GM11168 (cell line): ENCODE data around the gene HS3ST5.
"Not testable (repeated sequence)": the region's sequence is repeated elsewhere in the genome, so short reads cannot be mapped to it uniquely, and the experiment has no call there.

ENCODE experiments used
- in situ Hi-C: fragments of 300-500 bp; cut with MboI; formaldehyde crosslinking; loops from one replicate; pipeline ENCODE4 v1.12.0; 2022; ENCODE audit warnings: low sequenced_read_pairs; ENCODE audit not compliant: unreplicated experiment

Gene HS3ST5

GRCh38 chr6:114063956-114064355 is 278.9 kb downstream of the HS3ST5 start:
- in situ Hi-C loops: no loop called here

GRCh38 chr6:114062199-114062598 is 280.6 kb downstream of the HS3ST5 start:
- in situ Hi-C loops: no loop called here

GRCh38 chr6:114061741-114062140 is 281.1 kb downstream of the HS3ST5 start:
- in situ Hi-C loops: no loop called here

GRCh38 chr6:114061116-114061515 is 281.7 kb downstream of the HS3ST5 start:
- in situ Hi-C loops: no loop called here

GRCh38 chr6:114058435-114058834 is 284.4 kb downstream of the HS3ST5 start:
- in situ Hi-C loops: no loop called here

GRCh38 chr6:114055763-114056162 is 287.1 kb downstream of the HS3ST5 start:
- in situ Hi-C loops: no loop called here

GRCh38 chr6:114055349-114055748 is 287.5 kb downstream of the HS3ST5 start:
- in situ Hi-C loops: no loop called here

GRCh38 chr6:114053791-114054190 is 289.0 kb downstream of the HS3ST5 start:
- in situ Hi-C loops: no loop called here

GRCh38 chr6:114052141-114052540 is 290.7 kb downstream of the HS3ST5 start:
- in situ Hi-C loops: no loop called here

- in situ Hi-C loops: no loop called here
Measured at GRCh38 chr6:114051031-114051430, 291.8 kb downstream of the HS3ST5 start.

GRCh38 chr6:114049367-114049966 is 293.4 kb downstream of the HS3ST5 start:
- in situ Hi-C loops: no loop called here

- in situ Hi-C loops: not testable (repeated sequence)
Measured at GRCh38 chr6:114044566-114044965, 298.3 kb downstream of the HS3ST5 start.

GRCh38 chr6:114042267-114043016 is 300.4 kb downstream of the HS3ST5 start:
- in situ Hi-C loops: no loop called here

- in situ Hi-C loops: no loop called here
Measured at GRCh38 chr6:114040871-114041270, 302.0 kb downstream of the HS3ST5 start.

GRCh38 chr6:114039841-114040240 is 303.0 kb downstream of the HS3ST5 start:
- in situ Hi-C loops: no loop called here

GRCh38 chr6:114033606-114034005 is 309.2 kb downstream of the HS3ST5 start:
- in situ Hi-C loops: no loop called here

- in situ Hi-C loops: no loop called here
Measured at GRCh38 chr6:114032721-114033120, 310.1 kb downstream of the HS3ST5 start.

GRCh38 chr6:114030767-114031166 is 312.1 kb downstream of the HS3ST5 start:
- in situ Hi-C loops: no loop called here

GRCh38 chr6:114024746-114025145 is 318.1 kb downstream of the HS3ST5 start:
- in situ Hi-C loops: no loop called here

GRCh38 chr6:114020196-114020595 is 322.6 kb downstream of the HS3ST5 start:
- in situ Hi-C loops: no loop called here

- in situ Hi-C loops: not testable (repeated sequence)
Measured at GRCh38 chr6:114017146-114017545, 325.7 kb downstream of the HS3ST5 start.

GRCh38 chr6:114014106-114014505 is 328.7 kb downstream of the HS3ST5 start:
- in situ Hi-C loops: not testable (repeated sequence)
